Ascending aorta (tissue), 2 donors: ENCODE results near the gene FAM3B. TPM values are rescaled to one million over a fixed set of nuclear protein-coding genes. Genes with fewer than 3 reads are reported as not detected.
A peak's percentile ranks its signal among the peaks of the same experiment; 100 is the strongest.

ENCODE experiments used
- DNase-seq, 2 donors: peaks; one replicate each; pipeline ENCODE4 v3.0.0-alpha.2; 2019; ENCODE audit warnings: low spot score in 2 of 2
- H3K27ac ChIP-seq, 2 donors: fragments of 200-600 bp; sonication (generic); one replicate each; pipeline ENCODE4 v1.5.1; 2016 to 2017; ENCODE audit warnings: mild to moderate bottlenecking in 1 of 2
- H3K27me3 ChIP-seq: fragments of 200-600 bp; sonication (generic); one replicate; pipeline ENCODE4 v1.5.1; 2017
- H3K36me3 ChIP-seq, 2 donors: fragments of 200-600 bp; sonication (generic); one replicate each; pipeline ENCODE4 v1.5.1; 2016
- H3K4me1 ChIP-seq, 2 donors: fragments of 200-600 bp; sonication (generic); one replicate each; pipeline ENCODE4 v1.5.1; 2016 to 2017; ENCODE audit warnings: mild to moderate bottlenecking in 1 of 2
- H3K4me3 ChIP-seq, 2 donors: fragments of 200-600 bp; sonication (generic); one replicate each; pipeline ENCODE4 v1.5.1; 2016 to 2017; ENCODE audit warnings: mild to moderate bottlenecking in 1 of 2
- H3K9me3 ChIP-seq, 2 donors: fragments of 200-600 bp; sonication (generic); one replicate each; pipeline ENCODE4 v1.5.1; 2016
- intact Hi-C: fragments of 100-400 bp; cut with DNase I; formaldehyde crosslinking; loops from one replicate; pipeline ENCODE4 v1.15.1; 2023
- total RNA-seq: library from RNA; depleted of rRNA; stranded (reverse); fragments of >200 nt; gene quantifications from one replicate; pipeline ENCODE4 v1.1.0, GENCODE V29; 2016
- TF ChIP-seq, protein P1 (sequence below), 3 experiments: fragments of 200-600 bp in 2 of 3; fragments of 450-650 bp in 1 of 3; sonication (generic) in 2 of 3; IDR thresholded peaks; one replicate each; pipeline ENCODE4 v1.5.1; 2016 to 2019; ENCODE audit warnings: antibody characterized with exemption in 3 of 3, mild to moderate bottlenecking in 1 of 3, moderate library complexity in 1 of 3

Gene FAM3B
- total RNA-seq, 1 donor from 2014 or later: not detected

DNA sequence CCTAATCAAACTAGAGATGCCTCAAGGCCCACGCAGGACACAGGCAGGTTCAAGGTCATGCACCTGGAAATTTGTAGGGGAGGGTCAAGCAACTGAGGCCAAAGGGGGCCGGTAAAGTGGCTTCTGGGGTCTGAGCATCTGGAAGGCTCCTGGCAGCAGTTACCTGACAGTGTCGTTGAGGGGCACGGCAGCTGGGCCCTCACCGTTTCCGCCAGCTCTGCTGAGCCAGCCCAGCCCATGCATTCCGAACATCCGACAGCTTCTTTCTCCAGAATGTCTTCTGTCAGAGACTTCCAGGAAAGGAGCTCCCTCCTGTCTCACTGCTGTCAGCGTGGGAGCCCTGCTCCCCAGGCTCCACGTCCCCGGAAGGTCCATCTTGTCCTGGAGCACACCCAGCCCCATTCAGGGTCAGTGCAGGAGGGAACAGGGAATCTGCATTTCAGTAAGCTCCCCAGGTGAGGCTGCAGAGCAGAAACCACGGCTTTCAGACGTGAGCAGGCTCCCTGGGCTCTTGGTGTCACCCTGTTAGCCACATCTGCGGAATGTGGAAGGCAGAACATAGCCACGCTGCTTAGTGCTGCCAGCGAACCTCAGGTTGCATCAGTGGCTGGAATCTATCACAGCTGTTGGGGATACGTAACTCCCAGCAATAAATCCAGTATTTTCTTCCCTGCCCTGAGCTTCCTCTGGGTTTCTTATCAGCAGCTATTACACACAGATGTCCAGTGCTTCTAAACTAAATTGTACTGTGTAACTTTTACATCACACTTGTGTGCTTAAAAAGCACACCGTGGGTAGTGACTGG, 36.3 kb upstream of the FAM3B start:
- Histone ChIP-seq H3K36me3 (peaks cover 9 to 13% of the 10 kb centered on the region in 2 donors), H3K4me1 (no peaks in the 10 kb centered on the region), H3K27me3 (no peaks in the 10 kb centered on the region), H3K27ac (no peak overlapping the region), H3K4me3 (no peak overlapping the region), H3K9me3 (no peaks in the 10 kb centered on the region)
- intact Hi-C loops: loop anchor here (5.0 to 10.0 kb wide), 3 partner anchors 144 to 537 kb away; partner anchors contain the start of gene MX1
- no peak for DNase-seq
- TF ChIP-seq, protein P1, sequence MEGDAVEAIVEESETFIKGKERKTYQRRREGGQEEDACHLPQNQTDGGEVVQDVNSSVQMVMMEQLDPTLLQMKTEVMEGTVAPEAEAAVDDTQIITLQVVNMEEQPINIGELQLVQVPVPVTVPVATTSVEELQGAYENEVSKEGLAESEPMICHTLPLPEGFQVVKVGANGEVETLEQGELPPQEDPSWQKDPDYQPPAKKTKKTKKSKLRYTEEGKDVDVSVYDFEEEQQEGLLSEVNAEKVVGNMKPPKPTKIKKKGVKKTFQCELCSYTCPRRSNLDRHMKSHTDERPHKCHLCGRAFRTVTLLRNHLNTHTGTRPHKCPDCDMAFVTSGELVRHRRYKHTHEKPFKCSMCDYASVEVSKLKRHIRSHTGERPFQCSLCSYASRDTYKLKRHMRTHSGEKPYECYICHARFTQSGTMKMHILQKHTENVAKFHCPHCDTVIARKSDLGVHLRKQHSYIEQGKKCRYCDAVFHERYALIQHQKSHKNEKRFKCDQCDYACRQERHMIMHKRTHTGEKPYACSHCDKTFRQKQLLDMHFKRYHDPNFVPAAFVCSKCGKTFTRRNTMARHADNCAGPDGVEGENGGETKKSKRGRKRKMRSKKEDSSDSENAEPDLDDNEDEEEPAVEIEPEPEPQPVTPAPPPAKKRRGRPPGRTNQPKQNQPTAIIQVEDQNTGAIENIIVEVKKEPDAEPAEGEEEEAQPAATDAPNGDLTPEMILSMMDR (IDR thresholded peaks at IDR 0.05): no peak

DNA sequence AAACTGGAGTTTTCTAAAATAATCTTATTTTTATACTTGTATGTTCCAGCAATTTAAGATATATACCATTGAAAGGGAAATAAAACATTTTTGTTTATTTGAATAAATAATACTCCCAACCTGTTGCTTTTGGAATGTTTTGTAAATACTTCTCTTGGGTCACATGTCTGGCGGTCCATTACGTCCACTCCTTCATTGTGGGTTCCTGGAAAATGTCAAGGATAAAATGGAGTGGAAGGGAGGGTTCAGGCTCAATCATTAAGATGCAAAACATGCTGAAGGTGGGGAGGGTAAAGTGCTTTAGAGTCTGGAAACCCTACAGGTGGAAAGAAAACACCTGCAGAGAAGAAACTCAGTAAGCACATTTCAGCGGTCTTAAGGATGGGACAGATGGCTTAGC, 34.2 kb upstream of the FAM3B start:
- intact Hi-C loops: loop anchor here (2.0 to 10.0 kb wide), 4 partner anchors 142 to 535 kb away; partner anchors contain the start of gene MX1
- H3K9me3 ChIP-seq: no peaks in the 10 kb centered on the region
- TF ChIP-seq, protein P1 (IDR thresholded peaks at IDR 0.05): no peak
- H3K27ac ChIP-seq: no peak overlapping the region
- no peak for DNase-seq
- no peak overlapping the region for H3K4me3 ChIP-seq
- no peaks in the 10 kb centered on the region for H3K27me3 ChIP-seq
- no peaks in the 10 kb centered on the region for H3K36me3 ChIP-seq
- no peaks in the 10 kb centered on the region for H3K4me1 ChIP-seq

DNA sequence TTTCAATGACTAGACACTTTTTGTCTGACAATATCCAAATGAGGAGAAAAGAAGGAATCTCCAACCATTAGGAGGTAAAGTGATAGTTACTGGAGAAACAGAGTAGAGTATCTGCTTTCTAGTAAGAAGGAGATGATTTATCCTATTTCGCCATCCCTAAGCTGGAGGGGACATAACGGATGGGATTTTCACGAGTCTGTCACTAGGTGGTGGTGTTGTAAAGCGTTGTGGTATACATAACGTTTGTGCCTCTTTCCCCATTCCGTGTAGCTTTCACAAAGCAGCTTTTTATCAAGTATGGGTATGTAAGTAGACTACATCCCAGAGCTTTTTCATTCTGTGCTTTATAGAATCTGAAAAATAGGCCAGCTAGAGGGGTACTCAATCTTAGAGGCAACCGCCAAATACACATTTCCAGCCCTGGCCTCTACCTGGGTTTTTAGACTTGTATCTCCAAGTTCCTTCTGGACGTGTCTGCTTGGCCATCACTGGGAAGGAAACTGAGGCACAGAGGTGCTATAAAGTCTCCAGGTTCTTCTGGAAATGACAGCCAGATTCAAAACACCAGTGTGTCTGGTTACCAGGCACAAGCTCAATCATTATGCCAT, 33.3 kb upstream of the FAM3B start:
- H3K27ac ChIP-seq: no peak overlapping the region
- no peaks in the 10 kb centered on the region for H3K4me1 ChIP-seq
- H3K4me3 ChIP-seq: no peak overlapping the region
- TF ChIP-seq, protein P1 (IDR thresholded peaks at IDR 0.05): peak; percentile 67 to 82 (median 76)
- no peaks in the 10 kb centered on the region for H3K9me3 ChIP-seq
- intact Hi-C loops: loop anchor here (1.0 to 10.0 kb wide), 5 partner anchors 141 to 534 kb away; partner anchors contain the start of gene MX1
- DNase-seq: peak in 1 of 2 donors; percentile 70
- no peaks in the 10 kb centered on the region for H3K36me3 ChIP-seq
- no peaks in the 10 kb centered on the region for H3K27me3 ChIP-seq

DNA sequence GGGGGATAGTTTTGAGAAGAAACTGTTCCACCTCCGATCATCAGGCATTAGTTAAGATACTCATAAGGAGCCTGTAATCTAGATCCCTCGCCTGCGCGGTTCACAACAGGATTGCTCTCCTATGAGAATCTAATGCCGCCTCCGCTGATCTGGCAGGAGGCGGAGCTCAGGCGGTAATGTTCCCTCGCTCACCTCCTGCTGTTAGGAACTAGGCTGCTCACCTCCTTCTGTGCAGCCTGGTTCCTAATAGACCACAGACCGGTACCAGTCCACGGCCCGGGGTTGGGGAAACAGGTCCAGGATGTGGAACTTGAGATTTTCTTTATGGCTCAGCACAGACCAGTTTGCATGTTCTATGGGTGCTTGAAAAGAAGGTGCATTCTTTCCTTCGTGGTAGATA, 27.2 kb upstream of the FAM3B start:
- Histone ChIP-seq H3K4me3 (no peak overlapping the region), H3K36me3 (no peaks in the 10 kb centered on the region), H3K4me1 (no peaks in the 10 kb centered on the region), H3K9me3 (no peaks in the 10 kb centered on the region), H3K27ac (no peak overlapping the region), H3K27me3 (no peaks in the 10 kb centered on the region)
- intact Hi-C loops: loop anchor here (10.0 kb wide), 2 partner anchors 135 to 485 kb away; partner anchors contain the start of gene MX1
- TF ChIP-seq, protein P1 (IDR thresholded peaks at IDR 0.05): no peak
- DNase-seq: no peak

DNA sequence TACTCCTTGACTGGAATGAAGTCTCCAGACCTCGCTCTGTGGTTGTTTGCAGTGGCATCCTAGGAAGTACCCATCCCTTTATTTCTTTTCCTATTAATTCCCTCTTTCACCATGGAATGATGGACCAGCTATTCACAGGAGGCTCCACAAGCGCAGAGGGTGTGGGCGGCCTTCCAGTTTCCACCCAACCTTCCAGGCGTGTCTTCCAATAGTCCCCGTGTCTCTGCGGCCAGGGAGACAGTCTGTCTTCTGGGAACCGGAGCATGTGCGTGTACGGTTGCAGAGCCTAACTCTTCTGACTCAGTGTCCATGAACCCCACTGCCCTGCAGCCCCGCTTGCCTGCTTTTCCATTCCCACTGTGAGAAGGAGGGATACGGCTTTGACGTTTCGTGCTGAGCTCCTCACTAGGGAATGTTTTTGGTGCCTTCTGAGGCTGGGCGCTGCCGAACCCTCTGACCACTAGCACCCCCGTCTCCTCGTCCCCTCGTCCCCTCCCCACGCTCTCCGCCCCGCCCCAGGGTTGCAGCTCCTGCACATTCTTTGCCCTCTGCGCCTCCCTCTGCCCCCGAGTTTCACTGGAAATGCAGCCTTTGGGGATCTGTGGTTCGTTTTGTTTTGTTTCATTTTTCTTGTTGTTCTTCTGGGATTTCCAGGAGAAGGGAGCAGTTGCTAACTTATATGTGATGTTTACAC, 26.3 kb upstream of the FAM3B start:
- no peak for DNase-seq
- no peaks in the 10 kb centered on the region for H3K27me3 ChIP-seq
- TF ChIP-seq, protein P1 (IDR thresholded peaks at IDR 0.05): no peak
- peak overlapping the region in 1 of 2 donors; percentile 36 for H3K4me3 ChIP-seq
- H3K4me1 ChIP-seq: no peaks in the 10 kb centered on the region
- H3K9me3 ChIP-seq: no peaks in the 10 kb centered on the region
- H3K36me3 ChIP-seq: no peaks in the 10 kb centered on the region
- intact Hi-C loops: no loop called here
- H3K27ac ChIP-seq: no peak overlapping the region
